ENCODE measurements around the gene HS3ST4. TPM values are rescaled to one million over a fixed set of nuclear protein-coding genes. Genes with fewer than 3 reads are reported as not detected.

The HS3ST4 gene
- total RNA-seq, 1 donor: not detected

DNA sequence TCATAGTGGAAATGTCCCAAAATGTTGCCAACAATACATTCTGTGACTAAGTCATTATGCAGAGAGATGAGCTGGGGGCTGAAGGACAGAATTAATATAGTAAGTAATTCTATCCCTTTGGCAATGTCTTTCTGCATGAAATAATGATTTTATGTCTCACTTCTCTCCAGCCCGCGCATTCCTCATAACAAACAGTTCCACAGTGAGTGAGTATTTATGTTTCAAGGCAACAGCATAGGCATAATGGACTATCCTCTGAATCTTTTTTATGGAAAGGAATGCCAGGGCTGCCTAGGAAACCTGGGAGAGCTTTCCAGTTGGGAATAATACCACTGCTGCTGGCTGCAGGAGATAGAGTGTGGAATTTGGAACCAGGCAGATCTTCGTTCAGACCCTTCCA is 477.7 kb downstream of the HS3ST4 start:
- Histone ChIP-seq H3K9me3 (ENCODE audit: low read depth, low read length) (peaks cover 4% of the 10 kb centered on the region), H3K27ac (ENCODE audit: low read depth, low read length) (no peak overlapping the region), H3K4me3 (ENCODE audit: insufficient read depth, low read length) (no peak overlapping the region), H4K20me1 (ENCODE audit: insufficient read depth, low read length) (no peaks in the 10 kb centered on the region), H3K4me2 (ENCODE audit: insufficient read depth, low read length) (no peak overlapping the region), H3K4me1 (ENCODE audit: insufficient read depth, low read length) (no peaks in the 10 kb centered on the region), H3K36me3 (ENCODE audit: insufficient read depth, low read length) (no peaks in the 10 kb centered on the region), H3K27me3 (ENCODE audit: insufficient read depth, low read length) (no peaks in the 10 kb centered on the region), H3K79me2 (ENCODE audit: insufficient read depth, low read length) (no peaks in the 10 kb centered on the region), H2AFZ (ENCODE audit: low read length) (no peak overlapping the region)
- TF ChIP-seq, protein P1, sequence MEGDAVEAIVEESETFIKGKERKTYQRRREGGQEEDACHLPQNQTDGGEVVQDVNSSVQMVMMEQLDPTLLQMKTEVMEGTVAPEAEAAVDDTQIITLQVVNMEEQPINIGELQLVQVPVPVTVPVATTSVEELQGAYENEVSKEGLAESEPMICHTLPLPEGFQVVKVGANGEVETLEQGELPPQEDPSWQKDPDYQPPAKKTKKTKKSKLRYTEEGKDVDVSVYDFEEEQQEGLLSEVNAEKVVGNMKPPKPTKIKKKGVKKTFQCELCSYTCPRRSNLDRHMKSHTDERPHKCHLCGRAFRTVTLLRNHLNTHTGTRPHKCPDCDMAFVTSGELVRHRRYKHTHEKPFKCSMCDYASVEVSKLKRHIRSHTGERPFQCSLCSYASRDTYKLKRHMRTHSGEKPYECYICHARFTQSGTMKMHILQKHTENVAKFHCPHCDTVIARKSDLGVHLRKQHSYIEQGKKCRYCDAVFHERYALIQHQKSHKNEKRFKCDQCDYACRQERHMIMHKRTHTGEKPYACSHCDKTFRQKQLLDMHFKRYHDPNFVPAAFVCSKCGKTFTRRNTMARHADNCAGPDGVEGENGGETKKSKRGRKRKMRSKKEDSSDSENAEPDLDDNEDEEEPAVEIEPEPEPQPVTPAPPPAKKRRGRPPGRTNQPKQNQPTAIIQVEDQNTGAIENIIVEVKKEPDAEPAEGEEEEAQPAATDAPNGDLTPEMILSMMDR (IDR thresholded peaks at IDR 0.05; ENCODE audit: extremely low read depth, low read depth, low read length): no peak
- no peak for DNase-seq (ENCODE audit: insufficient read length, low spot score, missing footprints)

DNA sequence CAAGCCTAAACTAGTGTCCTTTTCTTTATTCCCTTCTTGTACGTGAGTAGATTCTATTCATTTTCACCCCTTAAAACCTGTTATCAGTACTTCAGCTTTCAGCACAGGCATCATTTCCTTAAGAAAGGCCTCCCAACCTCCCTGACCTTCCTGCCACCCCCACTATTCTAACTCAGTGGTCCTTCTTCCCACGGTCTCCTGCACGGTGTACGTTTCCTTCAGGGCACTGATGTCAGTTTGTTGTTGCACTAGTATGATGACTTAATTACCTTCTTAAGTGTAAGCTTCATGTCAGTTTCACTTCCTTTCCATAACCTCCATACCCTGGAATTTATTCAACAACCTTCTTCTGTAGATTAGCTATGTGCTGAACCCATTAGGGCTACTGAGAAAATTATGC is 484.2 kb downstream of the HS3ST4 start:
- H3K4me1 ChIP-seq (ENCODE audit: insufficient read depth, low read length): no peaks in the 10 kb centered on the region
- no peaks in the 10 kb centered on the region for H4K20me1 ChIP-seq (ENCODE audit: insufficient read depth, low read length)
- TF ChIP-seq, protein P1 (IDR thresholded peaks at IDR 0.05; ENCODE audit: extremely low read depth, low read depth, low read length): no peak
- no peaks in the 10 kb centered on the region for H3K79me2 ChIP-seq (ENCODE audit: insufficient read depth, low read length)
- H3K9me3 ChIP-seq (ENCODE audit: low read depth, low read length): peaks cover 2% of the 10 kb centered on the region
- H3K4me3 ChIP-seq (ENCODE audit: insufficient read depth, low read length): no peak overlapping the region
- H3K36me3 ChIP-seq (ENCODE audit: insufficient read depth, low read length): no peaks in the 10 kb centered on the region
- H3K4me2 ChIP-seq (ENCODE audit: insufficient read depth, low read length): no peak overlapping the region
- no peak overlapping the region for H3K27ac ChIP-seq (ENCODE audit: low read depth, low read length)
- no peaks in the 10 kb centered on the region for H3K27me3 ChIP-seq (ENCODE audit: insufficient read depth, low read length)
- H2AFZ ChIP-seq (ENCODE audit: low read length): no peak overlapping the region
- DNase-seq (ENCODE audit: insufficient read length, low spot score, missing footprints): no peak

DNA sequence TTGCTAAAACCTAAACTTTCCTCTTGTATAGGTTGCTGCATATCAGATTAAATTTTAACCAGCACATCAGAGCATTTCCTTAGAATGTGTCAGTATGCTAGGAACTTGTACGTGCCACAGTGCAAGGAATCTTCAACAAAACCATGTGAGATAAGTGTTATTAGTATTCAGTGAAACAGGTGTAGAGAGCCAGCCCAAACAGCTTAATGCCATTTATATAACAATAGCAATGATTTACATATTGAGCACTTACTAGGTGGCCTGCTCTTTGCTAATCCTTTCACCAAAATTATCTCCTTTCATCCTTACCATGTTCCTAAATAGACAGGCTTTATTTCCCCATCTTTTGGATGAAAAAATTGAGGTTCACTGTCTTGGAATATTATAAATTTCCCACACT is 485.7 kb downstream of the HS3ST4 start:
- TF ChIP-seq, protein P1 (IDR thresholded peaks at IDR 0.05; ENCODE audit: extremely low read depth, low read depth, low read length): no peak
- H3K27ac ChIP-seq (ENCODE audit: low read depth, low read length): no peak overlapping the region
- no peak overlapping the region for H2AFZ ChIP-seq (ENCODE audit: low read length)
- H3K4me1 ChIP-seq (ENCODE audit: insufficient read depth, low read length): no peaks in the 10 kb centered on the region
- peaks cover 2% of the 10 kb centered on the region for H3K9me3 ChIP-seq (ENCODE audit: low read depth, low read length)
- DNase-seq (ENCODE audit: insufficient read length, low spot score, missing footprints): no peak
- no peaks in the 10 kb centered on the region for H3K79me2 ChIP-seq (ENCODE audit: insufficient read depth, low read length)
- no peaks in the 10 kb centered on the region for H3K27me3 ChIP-seq (ENCODE audit: insufficient read depth, low read length)
- H3K36me3 ChIP-seq (ENCODE audit: insufficient read depth, low read length): no peaks in the 10 kb centered on the region
- no peak overlapping the region for H3K4me2 ChIP-seq (ENCODE audit: insufficient read depth, low read length)
- H4K20me1 ChIP-seq (ENCODE audit: insufficient read depth, low read length): no peaks in the 10 kb centered on the region
- no peak overlapping the region for H3K4me3 ChIP-seq (ENCODE audit: insufficient read depth, low read length)

DNA sequence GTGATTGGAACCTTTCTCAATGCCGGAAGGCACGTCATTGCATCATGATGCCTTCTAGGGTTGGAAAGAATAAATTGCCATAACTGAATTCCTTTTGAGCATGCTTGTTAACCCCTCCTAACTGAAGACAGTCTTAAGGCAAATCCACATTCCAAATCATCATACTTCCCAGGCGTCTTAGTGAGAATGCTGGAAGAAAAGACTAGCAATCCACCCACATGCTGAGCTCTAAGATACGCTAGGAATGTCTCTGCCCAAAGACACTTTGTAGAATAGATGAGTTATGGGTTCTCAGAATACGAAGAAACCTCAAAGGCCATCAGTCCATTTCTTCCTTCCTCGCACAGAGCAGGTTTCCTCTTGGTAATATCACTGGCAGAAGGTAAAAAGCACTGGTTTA is 486.5 kb downstream of the HS3ST4 start:
- no peak for DNase-seq (ENCODE audit: insufficient read length, low spot score, missing footprints)
- H3K9me3 ChIP-seq (ENCODE audit: low read depth, low read length): peaks cover 2% of the 10 kb centered on the region
- no peaks in the 10 kb centered on the region for H3K27me3 ChIP-seq (ENCODE audit: insufficient read depth, low read length)
- no peaks in the 10 kb centered on the region for H3K36me3 ChIP-seq (ENCODE audit: insufficient read depth, low read length)
- no peak overlapping the region for H3K4me2 ChIP-seq (ENCODE audit: insufficient read depth, low read length)
- TF ChIP-seq, protein P1 (IDR thresholded peaks at IDR 0.05; ENCODE audit: extremely low read depth, low read depth, low read length): no peak
- H4K20me1 ChIP-seq (ENCODE audit: insufficient read depth, low read length): no peaks in the 10 kb centered on the region
- H2AFZ ChIP-seq (ENCODE audit: low read length): no peak overlapping the region
- H3K4me3 ChIP-seq (ENCODE audit: insufficient read depth, low read length): no peak overlapping the region
- H3K4me1 ChIP-seq (ENCODE audit: insufficient read depth, low read length): no peaks in the 10 kb centered on the region
- no peak overlapping the region for H3K27ac ChIP-seq (ENCODE audit: low read depth, low read length)
- H3K79me2 ChIP-seq (ENCODE audit: insufficient read depth, low read length): no peaks in the 10 kb centered on the region

Data from osteoblast (primary cell).